OCI-LY3 (cell line): Measurements from ENCODE around the gene CERKL.

Experiments
- H2AFZ ChIP-seq: fragments of 200-600, 300-600 bp; shearing (Covaris generic); 2 replicates; pipeline ENCODE4 v1.6.0; 2014; ENCODE audit warnings: antibody characterized with exemption, low read depth, low read length
- H3K27ac ChIP-seq: fragments of 200-600, 300-600 bp; sonication (generic); 2 replicates; pipeline ENCODE4 v1.5.1; 2014; ENCODE audit warnings: mild to moderate bottlenecking, low read length, moderate library complexity, mixed read lengths
- H3K27me3 ChIP-seq: fragments of 200-600, 300-600 bp; sonication (generic); 2 replicates; pipeline ENCODE4 v1.6.1; 2014; ENCODE audit warnings: low read depth, low read length, mixed read lengths
- H3K36me3 ChIP-seq: fragments of 200-600, 300-600 bp; sonication (generic); replicated peaks from 2 replicates; pipeline ENCODE3; 2014; ENCODE audit warnings: low read depth, low read length, mixed read lengths
- H3K4me1 ChIP-seq: fragments of 300-600, 200-600 bp; sonication (generic); 2 replicates; pipeline ENCODE4 v1.6.1; 2014; ENCODE audit warnings: low read length, mixed read lengths
- H3K4me2 ChIP-seq: fragments of 200-600, 300-600 bp; sonication (generic); 2 replicates; pipeline ENCODE4 v1.6.1; 2014; ENCODE audit warnings: low read length, mixed read lengths
- H3K4me3 ChIP-seq: fragments of 300-600, 200-600 bp; sonication (generic); 2 replicates; pipeline ENCODE4 v1.5.1; 2014; ENCODE audit warnings: antibody characterized with exemption, mild to moderate bottlenecking, low read length, moderate library complexity
- H3K79me2 ChIP-seq: fragments of 300-600, 200-600 bp; shearing (Covaris generic); 2 replicates; pipeline ENCODE4 v1.6.1; 2014; ENCODE audit warnings: mild to moderate bottlenecking, low read length, mixed read lengths
- H3K9ac ChIP-seq: fragments of 300-600, 200-600 bp; shearing (Covaris generic); 2 replicates; pipeline ENCODE4 v1.6.0; 2014; ENCODE audit warnings: mild to moderate bottlenecking, low read length, moderate library complexity
- H3K9me3 ChIP-seq: fragments of 200-600, 300-600 bp; shearing (Covaris generic); 2 replicates; pipeline ENCODE4 v1.6.1; 2014; ENCODE audit warnings: low read length, mixed read lengths; ENCODE audit not compliant: insufficient read depth
- H4K20me1 ChIP-seq: fragments of 200-600, 300-600 bp; sonication (generic); 2 replicates; pipeline ENCODE4 v1.6.1; 2016; ENCODE audit warnings: low read length, mixed read lengths; ENCODE audit not compliant: insufficient read depth
- CTCF ChIP-seq: fragments of 200-600, 300-600 bp; sonication (generic); IDR thresholded peaks from 2 replicates; pipeline ENCODE4 v1.5.1; 2014; ENCODE audit warnings: antibody characterized with exemption, low read length, low read depth
- EZH2phosphoT487 ChIP-seq: fragments of 200-600 bp; shearing (Covaris generic); IDR thresholded peaks from 2 replicates; pipeline ENCODE4 v1.6.1; 2018; ENCODE audit warnings: antibody characterized with exemption, mixed run types, low read depth

The CERKL gene

GRCh38 chr2:181517685-181518301 lies 139.1 kb downstream of the CERKL start:
- Histone ChIP-seq H3K9me3 (no peaks in the 10 kb centered on the region), H3K4me1 (no peaks in the 10 kb centered on the region), H4K20me1 (no peaks in the 10 kb centered on the region), H3K27ac (no peak overlapping the region), H3K79me2 (no peaks in the 10 kb centered on the region), H3K4me2 (no peak overlapping the region), H3K9ac (no peak overlapping the region), H3K36me3 (no peaks in the 10 kb centered on the region), H3K27me3 (no peaks in the 10 kb centered on the region), H2AFZ (no peak overlapping the region), H3K4me3 (no peak overlapping the region)
- TF ChIP-seq EZH2phosphoT487: no peak
- no peak for TF ChIP-seq CTCF

DNA sequence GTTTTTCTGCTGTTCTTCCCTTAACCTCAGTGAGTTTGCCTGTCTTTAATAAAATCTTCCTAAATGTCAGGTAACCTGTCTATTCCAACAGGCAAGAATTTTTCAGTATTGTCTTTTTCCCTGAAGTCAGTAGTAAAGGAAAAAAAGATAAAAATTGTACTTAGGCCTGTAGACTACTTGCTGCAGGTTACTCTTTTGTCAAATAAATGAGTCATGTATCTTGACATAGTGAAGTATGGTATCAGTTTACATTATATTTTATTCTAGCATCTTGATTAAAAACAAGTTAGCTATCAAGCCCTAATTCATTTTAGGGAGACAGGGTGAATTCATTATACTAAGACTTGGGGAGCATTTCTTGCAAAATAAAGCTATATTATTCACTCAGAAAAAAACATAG lies 139.9 kb downstream of the CERKL start:
- TF ChIP-seq EZH2phosphoT487 (no peak), CTCF (no peak)
- no peaks in the 10 kb centered on the region for H3K36me3 ChIP-seq
- no peaks in the 10 kb centered on the region for H4K20me1 ChIP-seq
- no peaks in the 10 kb centered on the region for H3K4me1 ChIP-seq
- no peak overlapping the region for H3K4me2 ChIP-seq
- no peak overlapping the region for H3K4me3 ChIP-seq
- no peak overlapping the region for H3K9ac ChIP-seq
- H3K27me3 ChIP-seq: no peaks in the 10 kb centered on the region
- H2AFZ ChIP-seq: no peak overlapping the region
- no peak overlapping the region for H3K27ac ChIP-seq
- H3K9me3 ChIP-seq: no peaks in the 10 kb centered on the region
- no peaks in the 10 kb centered on the region for H3K79me2 ChIP-seq

- Histone ChIP-seq H3K9ac (no peak overlapping the region), H2AFZ (no peak overlapping the region), H3K4me3 (no peak overlapping the region), H3K27me3 (no peaks in the 10 kb centered on the region), H4K20me1 (no peaks in the 10 kb centered on the region), H3K4me1 (no peaks in the 10 kb centered on the region), H3K27ac (no peak overlapping the region), H3K4me2 (no peak overlapping the region), H3K9me3 (no peaks in the 10 kb centered on the region), H3K36me3 (no peaks in the 10 kb centered on the region), H3K79me2 (no peaks in the 10 kb centered on the region)
- no peak for TF ChIP-seq CTCF
These were observed 141.2 kb downstream of the CERKL start for GRCh38 chr2:181515719-181516118.

- no peaks in the 10 kb centered on the region for H3K27me3 ChIP-seq
- no peak overlapping the region for H3K9ac ChIP-seq
- no peaks in the 10 kb centered on the region for H3K4me1 ChIP-seq
- H3K27ac ChIP-seq: no peak overlapping the region
- H3K79me2 ChIP-seq: no peaks in the 10 kb centered on the region
- no peak overlapping the region for H3K4me3 ChIP-seq
- H3K4me2 ChIP-seq: no peak overlapping the region
- no peak for TF ChIP-seq EZH2phosphoT487
- no peak for TF ChIP-seq CTCF
- H3K36me3 ChIP-seq: no peaks in the 10 kb centered on the region
- no peaks in the 10 kb centered on the region for H4K20me1 ChIP-seq
- H3K9me3 ChIP-seq: no peaks in the 10 kb centered on the region
- H2AFZ ChIP-seq: no peak overlapping the region
These were observed 156.7 kb downstream of the CERKL start for GRCh38 chr2:181500201-181500600.
